Measurements from ENCODE around the gene AVL9. TPM values are rescaled to one million over a fixed set of nuclear protein-coding genes. Genes with fewer than 3 reads are reported as not detected.

AVL9 gene
- total and polyA plus RNA-seq, 2 donors (not counting 1 experiment from before 2014, with no cell fraction given), result 15.4 to 48.0 TPM

- TF ChIP-seq CTCF (IDR thresholded peaks at IDR 0.05) (no peak), EZH2 (IDR thresholded peaks at IDR 0.05; ENCODE audit: borderline replicate concordance, insufficient read depth, low read depth, low read length, poor library complexity, severe bottlenecking) (no peak)
- Mint-ChIP-seq H3K27me3 (no peaks in the 10 kb centered on the region), H3K4me1 (no peaks in the 10 kb centered on the region), H3K4me3 (no peak overlapping the region), H3K9me3 (ENCODE audit: insufficient read depth) (no peaks in the 10 kb centered on the region), H3K27ac (no peak overlapping the region)
- no peak overlapping the region for H3K27ac ChIP-seq (ENCODE audit: low read length in 2 of 2)
- H3K27me3 ChIP-seq (replicated peaks in 1 of 4; ENCODE audit: control extremely low read depth in 1 of 4, control insufficient read depth in 3 of 4, insufficient read depth in 4 of 4, low read length in 3 of 4), result peaks cover 0 to 2% (median 0%) of the 10 kb centered on the region in 4 experiments
- no peak overlapping the region for H2AFZ ChIP-seq (ENCODE audit: insufficient read depth, low read depth, low read length, poor library complexity, severe bottlenecking)
- DNase-seq (no peak), ATAC-seq (ENCODE audit: low read depth) (no peak)
- no peaks in the 10 kb centered on the region for H4K20me1 ChIP-seq (ENCODE audit: control insufficient read depth, insufficient read depth, low read length, poor library complexity, severe bottlenecking)
- H3K4me1 ChIP-seq (ENCODE audit: control insufficient read depth in 2 of 2, insufficient read depth in 2 of 2, low read length in 2 of 2), result no peaks in the 10 kb centered on the region
- peaks cover 0 to 5% of the 10 kb centered on the region in 2 experiments for H3K36me3 ChIP-seq (replicated peaks in 1 of 2; ENCODE audit: control extremely low read depth in 1 of 2, control insufficient read depth in 1 of 2, extremely low read depth in 1 of 2, insufficient read depth in 2 of 2, low read length in 1 of 2)
- ChIA-PET POLR2A (no interaction called here), CTCF (no interaction called here)
- H3K9ac ChIP-seq (ENCODE audit: low read length), result no peak overlapping the region
- no peak overlapping the region for H3K4me2 ChIP-seq (replicated peaks; ENCODE audit: low read depth, low read length, poor library complexity, severe bottlenecking)
- WGBS (ENCODE audit: insufficient coverage), result no CpG with 5 or more reads among the region's 1 CpG
- no peak overlapping the region for H3K4me3 ChIP-seq (ENCODE audit: control extremely low read depth in 1 of 5, extremely low read depth in 1 of 5, insufficient read depth in 1 of 5, low read depth in 2 of 5, low read length in 4 of 5)
- intact Hi-C loops (cut with micrococcal nuclease), result no loop called here
- H3K9me3 ChIP-seq (ENCODE audit: control extremely low read depth in 1 of 3, control insufficient read depth in 2 of 3, insufficient read depth in 1 of 3, low read length in 2 of 3), result no peaks in the 10 kb centered on the region
- H3K79me2 ChIP-seq (ENCODE audit: control insufficient read depth, insufficient read depth, low read length), result no peaks in the 10 kb centered on the region
Measured at GRCh38 chr7:32481176-32481575, 14.1 kb upstream of the AVL9 start.

DNA sequence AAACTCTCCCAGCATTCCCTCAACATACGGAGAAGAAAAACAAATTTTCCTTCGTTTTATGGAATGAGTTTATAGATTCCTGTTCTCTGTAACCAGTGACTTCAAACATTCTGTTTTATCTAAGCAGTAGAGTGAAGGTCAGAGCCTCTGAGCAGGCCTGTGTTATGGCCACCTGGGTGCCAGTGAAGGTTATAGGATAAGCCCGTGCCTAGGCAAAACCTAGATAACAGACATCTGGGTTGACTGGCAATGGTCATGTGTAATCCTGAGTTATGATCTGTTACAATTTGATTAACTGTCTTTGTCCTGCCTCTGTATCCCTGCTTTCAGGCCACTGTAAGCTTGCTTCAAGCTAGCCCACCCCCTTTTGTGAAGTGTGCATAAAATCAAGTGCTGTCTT is 13.4 kb upstream of the AVL9 start:
- no peaks in the 10 kb centered on the region for H3K4me1 Mint-ChIP-seq
- no peak overlapping the region for H3K9ac ChIP-seq (ENCODE audit: low read length)
- H3K9me3 Mint-ChIP-seq (ENCODE audit: insufficient read depth), result no peaks in the 10 kb centered on the region
- no peak overlapping the region for H3K4me2 ChIP-seq (replicated peaks; ENCODE audit: low read depth, low read length, poor library complexity, severe bottlenecking)
- no peaks in the 10 kb centered on the region for H3K79me2 ChIP-seq (ENCODE audit: control insufficient read depth, insufficient read depth, low read length)
- no peak overlapping the region for H3K4me3 Mint-ChIP-seq
- H3K4me1 ChIP-seq (ENCODE audit: control insufficient read depth in 2 of 2, insufficient read depth in 2 of 2, low read length in 2 of 2), result no peaks in the 10 kb centered on the region
- no peak overlapping the region for H3K27ac Mint-ChIP-seq
- no peak for ATAC-seq (ENCODE audit: low read depth)
- H3K4me3 ChIP-seq (ENCODE audit: control extremely low read depth in 1 of 5, extremely low read depth in 1 of 5, insufficient read depth in 1 of 5, low read depth in 2 of 5, low read length in 4 of 5), result no peak overlapping the region
- no peak overlapping the region for H3K27ac ChIP-seq (ENCODE audit: low read length in 2 of 2)
- TF ChIP-seq CTCF (IDR thresholded peaks at IDR 0.05) (no peak), EZH2 (IDR thresholded peaks at IDR 0.05; ENCODE audit: borderline replicate concordance, insufficient read depth, low read depth, low read length, poor library complexity, severe bottlenecking) (no peak)
- H3K36me3 ChIP-seq (replicated peaks in 1 of 2; ENCODE audit: control extremely low read depth in 1 of 2, control insufficient read depth in 1 of 2, extremely low read depth in 1 of 2, insufficient read depth in 2 of 2, low read length in 1 of 2), result peaks cover 0 to 10% of the 10 kb centered on the region in 2 experiments
- no peak for DNase-seq
- no peaks in the 10 kb centered on the region for H3K27me3 ChIP-seq (replicated peaks in 1 of 4; ENCODE audit: control extremely low read depth in 1 of 4, control insufficient read depth in 3 of 4, insufficient read depth in 4 of 4, low read length in 3 of 4)
- WGBS (ENCODE audit: insufficient coverage), result 83% methylated on average over 1 of the region's 3 CpGs
- POLR2A ChIA-PET, result no interaction called here
- intact Hi-C loops (cut with micrococcal nuclease), result no loop called here
- CTCF ChIA-PET, result no interaction called here
- H2AFZ ChIP-seq (ENCODE audit: insufficient read depth, low read depth, low read length, poor library complexity, severe bottlenecking), result no peak overlapping the region
- H3K27me3 Mint-ChIP-seq, result no peaks in the 10 kb centered on the region
- H4K20me1 ChIP-seq (ENCODE audit: control insufficient read depth, insufficient read depth, low read length, poor library complexity, severe bottlenecking), result no peaks in the 10 kb centered on the region
- H3K9me3 ChIP-seq (ENCODE audit: control extremely low read depth in 1 of 3, control insufficient read depth in 2 of 3, insufficient read depth in 1 of 3, low read length in 2 of 3), result no peaks in the 10 kb centered on the region
